GM12872 (cell line): ENCODE measurements around the gene CDH2.

Source experiments
- CTCF ChIP-seq: IDR thresholded peaks from 3 replicates; pipeline ENCODE4 v1.5.1; 2011; ENCODE audit warnings: low read depth, mild to moderate bottlenecking, low read length, moderate library complexity; ENCODE audit not compliant: insufficient read depth

CDH2 gene

GRCh38 chr18:28152754-28153153 is 24.2 kb downstream of the CDH2 start:
- TF ChIP-seq CTCF = no peak

GRCh38 chr18:28152354-28152753 is 24.6 kb downstream of the CDH2 start:
- TF ChIP-seq CTCF = no peak

GRCh38 chr18:28151434-28151833 is 25.5 kb downstream of the CDH2 start:
- no peak for TF ChIP-seq CTCF

- no peak for TF ChIP-seq CTCF
Observed at GRCh38 chr18:28150925-28151324, 26.0 kb downstream of the CDH2 start.

GRCh38 chr18:28149810-28150420 is 27.0 kb downstream of the CDH2 start:
- TF ChIP-seq CTCF = no peak

GRCh38 chr18:28147674-28148171 is 29.2 kb downstream of the CDH2 start:
- no peak for TF ChIP-seq CTCF

- TF ChIP-seq CTCF = no peak
Observed at GRCh38 chr18:28143725-28144124, 33.2 kb downstream of the CDH2 start.

GRCh38 chr18:28138816-28139215 is 38.1 kb downstream of the CDH2 start:
- no peak for TF ChIP-seq CTCF
